ENCODE results near the gene PTEN.
"Not testable (repeated sequence)": the region's sequence is repeated elsewhere in the genome, so short reads cannot be mapped to it uniquely, and the experiment has no call there.

Gene PTEN

DNA sequence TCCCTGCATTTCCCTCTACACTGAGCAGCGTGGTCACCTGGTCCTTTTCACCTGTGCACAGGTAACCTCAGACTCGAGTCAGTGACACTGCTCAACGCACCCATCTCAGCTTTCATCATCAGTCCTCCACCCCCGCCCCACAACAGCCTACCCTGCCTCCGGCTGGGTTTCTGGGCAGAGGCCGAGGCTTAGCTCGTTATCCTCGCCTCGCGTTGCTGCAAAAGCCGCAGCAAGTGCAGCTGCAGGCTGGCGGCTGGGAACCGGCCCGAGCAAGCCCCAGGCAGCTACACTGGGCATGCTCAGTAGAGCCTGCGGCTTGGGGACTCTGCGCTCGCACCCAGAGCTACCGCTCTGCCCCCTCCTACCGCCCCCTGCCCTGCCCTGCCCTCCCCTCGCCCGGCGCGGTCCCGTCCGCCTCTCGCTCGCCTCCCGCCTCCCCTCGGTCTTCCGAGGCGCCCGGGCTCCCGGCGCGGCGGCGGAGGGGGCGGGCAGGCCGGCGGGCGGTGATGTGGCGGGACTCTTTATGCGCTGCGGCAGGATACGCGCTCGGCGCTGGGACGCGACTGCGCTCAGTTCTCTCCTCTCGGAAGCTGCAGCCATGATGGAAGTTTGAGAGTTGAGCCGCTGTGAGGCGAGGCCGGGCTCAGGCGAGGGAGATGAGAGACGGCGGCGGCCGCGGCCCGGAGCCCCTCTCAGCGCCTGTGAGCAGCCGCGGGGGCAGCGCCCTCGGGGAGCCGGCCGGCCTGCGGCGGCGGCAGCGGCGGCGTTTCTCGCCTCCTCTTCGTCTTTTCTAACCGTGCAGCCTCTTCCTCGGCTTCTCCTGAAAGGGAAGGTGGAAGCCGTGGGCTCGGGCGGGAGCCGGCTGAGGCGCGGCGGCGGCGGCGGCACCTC lies at the start of gene PTEN, which contains the start of gene KLLN:
Gene PTEN, plus strand, starts transcription at position 573 of the 891 bp plus-strand sequence. CDS start 845 bp downstream, outside the sequence.
Gene KLLN, minus strand, starts transcription at position 481 of the 891 bp plus-strand sequence. CDS start 1,046 bp downstream, outside the sequence.
- DNase-seq = peak; percentile 92

- DNase-seq = no peak
These were observed 47.1 kb upstream of the PTEN start for GRCh38 chr10:87816163-87816897.

- DNase-seq = peak; percentile 25
These were observed 46.4 kb upstream of the PTEN start for GRCh38 chr10:87816898-87817608.

DNA sequence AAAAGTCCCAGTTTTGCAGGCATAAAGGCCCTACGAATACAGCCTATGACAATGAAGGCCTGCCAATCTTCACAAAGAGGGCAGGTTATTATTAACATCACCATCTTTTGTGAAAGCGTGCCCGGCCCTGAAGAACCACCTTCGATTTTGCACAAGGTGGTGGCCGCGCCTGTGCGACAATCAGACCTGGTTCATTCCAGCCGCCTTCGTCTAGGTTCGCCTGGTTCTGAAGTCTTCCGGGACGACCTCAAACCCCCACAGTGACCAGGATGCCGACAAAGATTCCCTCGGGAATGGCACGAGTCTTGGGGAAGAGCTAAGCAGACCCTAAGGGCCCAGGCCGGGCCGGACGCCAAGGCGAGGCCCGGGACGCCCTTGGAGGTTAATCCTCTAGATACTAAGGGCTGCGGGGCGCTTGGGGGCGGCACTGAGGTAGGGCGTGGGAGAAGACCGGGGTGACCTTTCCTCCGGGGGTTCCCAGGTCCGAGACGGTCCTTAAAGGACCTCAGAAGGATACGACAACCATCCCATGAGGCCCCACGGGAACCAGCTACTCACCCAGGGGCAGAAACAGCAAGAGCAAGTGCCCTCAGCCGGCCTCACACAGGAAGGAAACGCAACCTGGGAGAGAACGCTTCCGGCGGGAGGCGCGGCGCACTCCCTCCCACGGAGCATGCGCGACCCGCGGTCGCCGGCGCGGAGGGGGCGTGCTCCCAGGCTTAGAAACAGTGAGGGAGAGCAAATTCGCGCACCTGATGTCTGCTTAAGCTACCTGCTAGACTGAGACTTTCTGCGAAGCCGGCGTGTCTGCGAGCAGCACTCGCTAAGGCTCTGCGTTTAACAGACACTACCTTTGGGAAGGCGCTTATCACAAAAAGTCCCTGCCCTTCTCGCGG lies 45.6 kb upstream of the PTEN start, which contains the start of gene ATAD1:
Gene ATAD1, minus strand, starts transcription at position 618 of the 896 bp plus-strand sequence. CDS start 3,627 bp downstream, outside the sequence.
- DNase-seq = peak; percentile 88

GRCh38 chr10:87818505-87819288 lies 44.7 kb upstream of the PTEN start:
- DNase-seq = peak; percentile 31

DNA sequence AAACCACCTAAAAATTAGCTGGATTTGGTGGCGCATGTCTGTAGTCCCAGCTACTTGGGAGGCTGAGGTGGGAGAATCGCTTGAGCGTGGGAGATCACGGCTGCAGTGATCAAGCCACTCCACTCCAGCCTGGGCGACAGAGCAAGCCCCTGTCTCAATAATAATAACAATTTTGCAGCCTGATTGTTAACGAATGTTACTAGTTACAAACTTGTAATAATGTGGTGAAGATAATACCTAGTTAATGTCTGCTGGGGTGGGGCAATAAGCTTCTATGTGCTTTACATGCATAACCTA lies 44.2 kb upstream of the PTEN start:
- DNase-seq = no peak

DNA sequence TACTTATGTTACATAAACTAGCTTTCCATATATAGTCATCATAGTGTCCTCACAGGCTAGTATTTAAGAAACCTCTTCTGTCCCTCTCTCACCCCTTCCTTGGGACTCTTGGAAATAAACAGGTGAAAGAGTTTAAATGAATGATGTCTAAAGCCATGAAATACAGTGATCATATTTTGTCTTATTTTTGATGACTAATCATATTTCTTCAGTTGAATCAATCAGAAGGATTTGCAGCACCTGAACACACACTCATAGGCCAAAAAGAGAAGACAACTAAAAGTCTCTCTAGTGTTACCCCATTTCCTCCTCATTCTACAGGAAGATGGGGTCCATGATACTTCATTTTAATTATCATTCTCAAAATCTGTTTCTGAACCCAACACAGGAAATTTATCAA lies 36.8 kb upstream of the PTEN start:
- no peak for DNase-seq

DNA sequence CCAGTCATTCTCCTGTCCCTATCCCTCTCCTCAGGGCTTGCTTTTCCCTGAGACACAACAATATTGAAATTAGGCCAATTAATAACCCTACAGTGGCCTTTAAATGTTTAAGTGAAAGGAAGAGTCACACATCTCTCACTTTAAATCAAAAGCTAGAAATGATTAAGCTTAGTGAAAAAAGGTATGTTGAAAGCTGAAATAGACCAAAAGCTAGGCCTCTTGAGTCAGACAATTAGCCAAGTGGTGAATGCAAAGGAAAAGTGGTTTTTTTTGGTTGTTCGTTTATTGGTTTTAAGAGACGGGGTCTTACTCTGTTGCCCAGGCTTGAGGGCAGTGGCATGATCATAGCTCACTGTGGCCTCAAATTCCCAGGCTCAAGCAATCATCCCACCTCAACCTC lies 35.7 kb upstream of the PTEN start:
- DNase-seq = no peak

DNA sequence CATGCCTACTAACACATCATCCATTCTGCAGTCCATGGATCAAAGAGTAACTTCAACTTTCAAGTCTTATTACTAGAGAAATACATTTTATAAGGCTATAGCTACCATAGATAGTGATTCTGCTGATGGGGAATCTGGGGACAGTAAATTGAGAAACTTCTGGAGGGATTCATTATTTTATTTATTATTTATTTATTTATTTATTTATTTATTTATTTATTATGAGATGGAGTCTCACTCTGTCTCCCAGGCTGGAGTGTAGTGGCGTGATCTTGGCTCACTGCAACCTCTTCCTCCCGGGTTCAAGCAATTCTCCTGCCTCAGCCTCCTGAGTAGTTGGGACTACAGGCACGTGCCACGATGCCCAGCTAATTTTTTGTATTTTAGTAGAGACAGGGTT lies 34.4 kb upstream of the PTEN start:
- not testable (repeated sequence) for DNase-seq

GRCh38 chr10:87829986-87830729 lies 33.3 kb upstream of the PTEN start:
- no peak for DNase-seq

- DNase-seq = no peak
These were observed 27.3 kb upstream of the PTEN start for GRCh38 chr10:87836098-87836497.

- no peak for DNase-seq
These were observed 26.0 kb upstream of the PTEN start for GRCh38 chr10:87837445-87837844.

- DNase-seq = no peak
These were observed 24.8 kb upstream of the PTEN start for GRCh38 chr10:87838650-87839049.

- DNase-seq = no peak
These were observed 22.2 kb upstream of the PTEN start for GRCh38 chr10:87841186-87841585.

GRCh38 chr10:87842220-87842641 lies 21.2 kb upstream of the PTEN start:
- peak; percentile 23 for DNase-seq

DNA sequence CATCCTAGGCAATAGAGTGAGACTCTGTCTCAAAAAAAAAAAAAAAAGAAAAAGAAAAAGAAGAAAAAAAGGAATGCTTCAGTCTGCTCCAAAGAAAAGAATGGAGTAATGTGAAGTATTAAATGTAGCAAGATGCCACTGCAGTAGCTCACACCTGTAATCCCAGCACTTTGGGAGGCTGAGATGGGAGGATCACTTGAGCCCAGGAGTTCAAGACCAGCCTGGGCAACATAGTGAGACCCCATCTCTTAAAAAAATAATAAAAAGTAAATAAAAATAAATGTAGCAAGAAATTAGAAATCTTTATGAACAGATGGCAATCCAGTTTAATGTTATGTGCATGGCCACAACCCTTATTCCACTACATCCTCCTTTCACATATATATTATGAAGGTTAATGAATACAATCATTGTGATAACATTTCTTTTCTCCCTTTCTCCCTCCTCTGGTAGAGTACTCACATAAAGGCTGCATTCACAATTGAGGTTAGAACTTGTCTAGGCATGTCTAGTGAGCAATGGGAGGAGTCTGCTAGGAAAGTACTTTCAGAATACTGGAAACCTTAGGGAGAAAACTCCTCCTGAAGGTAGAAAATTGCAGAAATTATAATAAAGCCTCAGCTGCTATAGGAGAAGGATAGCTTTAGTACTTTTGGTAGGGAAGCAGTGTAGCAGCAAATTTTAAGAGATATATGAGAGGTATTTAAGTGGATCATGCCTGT lies 20.5 kb upstream of the PTEN start:
- DNase-seq = peak; percentile 56

DNA sequence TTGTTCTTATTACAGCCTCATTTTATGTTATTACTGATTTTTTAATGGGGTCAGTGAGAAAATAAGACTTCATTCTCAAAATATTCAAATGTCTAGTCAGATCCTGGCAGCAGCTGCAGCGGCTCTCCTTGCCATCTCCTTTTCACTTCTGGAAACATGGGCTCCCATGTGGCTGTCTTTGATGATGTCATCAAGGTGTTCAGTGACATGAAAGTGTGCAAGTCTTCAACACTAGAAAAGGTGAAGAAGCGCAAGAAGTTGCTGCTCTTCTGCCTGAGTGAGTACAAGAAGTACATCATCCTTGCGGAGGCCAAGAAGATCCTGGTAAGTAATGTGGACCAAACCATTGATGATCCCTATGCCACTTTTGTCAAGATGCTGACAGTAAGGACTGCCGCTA lies 19.7 kb upstream of the PTEN start:
- DNase-seq = no peak

DNA sequence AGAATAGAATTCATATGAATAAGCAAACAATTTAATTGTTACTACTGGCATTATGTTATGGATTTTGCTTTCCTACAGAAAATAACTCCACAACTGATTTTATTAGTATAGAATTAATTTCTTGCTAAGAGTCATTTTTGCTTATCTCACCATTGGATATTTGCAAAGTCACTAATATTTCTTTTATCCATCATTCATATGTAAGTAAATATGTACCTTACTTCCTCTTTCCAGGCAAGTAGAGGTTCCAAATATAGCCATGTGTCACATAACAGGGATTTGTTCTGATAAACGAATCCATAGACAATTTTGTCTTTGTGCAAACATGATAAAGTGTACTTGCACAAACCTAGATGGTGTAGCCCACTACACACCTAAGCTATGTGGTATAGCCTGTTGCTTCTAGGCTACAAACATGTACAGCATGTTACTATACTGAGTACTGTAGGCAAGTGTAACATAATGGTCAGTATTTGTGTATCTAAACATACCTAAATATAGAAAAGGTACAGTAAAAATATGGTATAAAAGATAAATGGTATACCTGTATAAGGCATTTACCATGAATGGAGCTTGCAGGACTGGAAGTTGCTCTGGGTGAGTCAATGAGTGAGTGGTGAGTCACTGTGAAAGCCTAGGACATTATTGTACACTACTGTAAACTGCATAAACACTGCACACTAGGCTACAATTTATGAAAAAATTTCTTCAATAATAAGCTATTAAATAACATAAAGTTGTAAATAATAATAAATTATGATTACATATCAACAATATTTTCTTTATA lies 18.4 kb upstream of the PTEN start:
- DNase-seq = peak; percentile 70

DNA sequence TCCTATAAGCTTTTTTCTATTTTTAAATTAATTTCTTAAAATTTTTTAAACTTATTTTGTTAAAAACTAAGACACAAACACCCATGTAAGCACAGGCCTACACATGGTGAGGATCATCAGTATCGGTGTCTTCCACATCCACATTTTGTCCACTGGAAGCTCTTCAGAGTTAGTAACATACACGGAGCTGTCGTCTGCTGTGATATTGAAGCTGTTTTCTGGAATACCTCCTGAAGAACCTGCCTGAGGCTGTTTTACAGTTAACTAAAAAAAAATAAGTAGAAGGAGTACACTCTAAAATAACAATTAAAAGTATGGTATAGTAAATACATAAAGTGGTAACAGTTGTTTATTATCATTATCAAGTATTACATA lies 17.8 kb upstream of the PTEN start:
- DNase-seq = no peak
